ENCODE results near the gene EED.

The EED gene

DNA sequence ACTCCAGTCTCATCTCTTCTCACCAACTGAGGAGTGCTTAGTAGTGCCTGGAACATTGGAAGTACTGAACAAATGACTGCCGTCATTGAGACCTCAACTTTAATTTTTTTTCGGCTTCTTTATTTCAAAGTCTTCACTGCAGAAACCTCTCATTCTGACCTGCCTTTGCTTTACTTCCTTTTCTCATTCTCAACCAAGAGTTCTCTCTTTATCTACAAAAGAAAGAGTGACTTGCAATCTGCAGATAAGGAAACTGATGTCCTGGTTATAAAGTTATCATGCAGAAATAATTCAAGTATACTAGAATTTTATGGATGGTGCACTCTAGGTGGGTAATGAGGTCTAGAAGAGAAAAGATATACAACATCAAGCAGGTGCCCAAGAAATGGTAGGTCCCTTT, 1.2 kb upstream of the EED start:
- TF ChIP-seq, protein P1, sequence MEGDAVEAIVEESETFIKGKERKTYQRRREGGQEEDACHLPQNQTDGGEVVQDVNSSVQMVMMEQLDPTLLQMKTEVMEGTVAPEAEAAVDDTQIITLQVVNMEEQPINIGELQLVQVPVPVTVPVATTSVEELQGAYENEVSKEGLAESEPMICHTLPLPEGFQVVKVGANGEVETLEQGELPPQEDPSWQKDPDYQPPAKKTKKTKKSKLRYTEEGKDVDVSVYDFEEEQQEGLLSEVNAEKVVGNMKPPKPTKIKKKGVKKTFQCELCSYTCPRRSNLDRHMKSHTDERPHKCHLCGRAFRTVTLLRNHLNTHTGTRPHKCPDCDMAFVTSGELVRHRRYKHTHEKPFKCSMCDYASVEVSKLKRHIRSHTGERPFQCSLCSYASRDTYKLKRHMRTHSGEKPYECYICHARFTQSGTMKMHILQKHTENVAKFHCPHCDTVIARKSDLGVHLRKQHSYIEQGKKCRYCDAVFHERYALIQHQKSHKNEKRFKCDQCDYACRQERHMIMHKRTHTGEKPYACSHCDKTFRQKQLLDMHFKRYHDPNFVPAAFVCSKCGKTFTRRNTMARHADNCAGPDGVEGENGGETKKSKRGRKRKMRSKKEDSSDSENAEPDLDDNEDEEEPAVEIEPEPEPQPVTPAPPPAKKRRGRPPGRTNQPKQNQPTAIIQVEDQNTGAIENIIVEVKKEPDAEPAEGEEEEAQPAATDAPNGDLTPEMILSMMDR (IDR thresholded peaks at IDR 0.05; ENCODE audit: low read depth, low read length), result no peak
- H3K4me3 ChIP-seq (ENCODE audit: low read depth, low read length), result no peak overlapping the region

DNA sequence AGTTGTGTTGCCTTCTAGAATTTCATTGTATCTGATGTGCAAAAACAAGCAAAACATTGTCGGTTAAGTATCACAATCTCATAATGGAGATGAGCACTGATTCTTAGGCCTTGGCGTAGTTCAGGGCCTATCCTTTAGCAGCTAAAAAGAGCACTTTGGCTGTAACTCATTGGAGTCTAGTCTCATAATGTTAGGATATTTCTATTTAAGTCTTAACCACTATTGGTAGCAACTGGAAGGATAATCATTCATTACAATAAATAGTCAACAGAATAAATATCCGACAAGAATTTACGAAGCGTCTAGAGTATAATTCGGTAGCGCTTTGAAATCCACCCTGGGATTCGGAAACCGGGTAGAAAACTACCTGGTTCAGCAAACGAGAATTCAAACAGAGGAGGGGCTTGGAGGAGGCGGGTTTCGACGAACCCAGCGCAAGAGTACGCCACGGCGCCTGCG, 461 bp upstream of the EED start:
- TF ChIP-seq, protein P1 (IDR thresholded peaks at IDR 0.05; ENCODE audit: low read depth, low read length), result no peak

DNA sequence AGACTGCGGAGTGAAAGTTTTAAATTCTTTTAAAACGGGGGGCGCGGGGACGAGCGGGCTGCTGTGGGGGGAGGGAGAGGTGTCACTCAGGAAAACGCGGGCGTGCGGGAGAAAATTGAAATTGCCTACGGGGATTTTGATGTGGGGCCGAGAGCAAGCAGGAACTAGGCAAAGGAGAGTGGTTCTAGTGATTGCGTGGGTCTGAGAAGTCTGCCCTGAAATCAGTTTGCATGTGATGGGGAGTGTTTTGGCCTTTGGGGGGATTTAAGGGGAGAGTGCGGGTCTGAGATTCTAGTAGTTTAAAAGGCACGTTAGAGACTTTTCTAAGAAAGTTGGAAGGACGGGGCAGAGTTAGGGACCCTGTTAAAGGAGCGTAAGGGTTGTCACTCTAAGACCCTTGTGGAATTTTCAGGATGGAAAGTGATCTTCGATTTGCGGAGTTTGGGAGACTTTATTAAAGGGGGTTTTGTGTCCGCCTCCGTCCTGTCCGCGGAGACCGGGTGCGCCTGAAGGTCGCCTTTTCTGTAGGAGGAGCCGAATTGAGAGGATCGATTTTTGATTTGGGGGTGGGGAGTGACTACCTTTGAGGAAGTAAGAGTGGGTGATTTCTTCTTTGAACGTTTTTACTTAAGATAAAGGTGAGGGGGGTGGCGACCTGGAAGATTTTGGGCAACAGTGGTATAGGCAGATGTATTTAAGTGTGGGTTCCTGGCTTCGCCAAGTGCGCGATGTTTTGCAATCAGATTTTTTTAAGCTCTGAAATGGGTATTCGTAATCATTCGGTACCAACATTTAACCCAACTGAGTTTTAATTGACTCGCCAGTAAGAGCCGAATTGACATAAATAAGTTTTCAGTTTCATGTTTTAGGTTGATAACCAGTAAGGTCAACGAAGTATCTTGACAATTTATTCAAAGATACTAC, 1.1 kb downstream of the EED start:
- H3K4me3 ChIP-seq (ENCODE audit: low read depth, low read length), result peak overlapping the region; percentile 86
- TF ChIP-seq, protein P1 (IDR thresholded peaks at IDR 0.05; ENCODE audit: low read depth, low read length), result no peak

More for the DNA sequence above, 461 bp upstream of the EED start:
- peak overlapping the region; percentile 86 for H3K4me3 ChIP-seq (ENCODE audit: low read depth, low read length)

DNA sequence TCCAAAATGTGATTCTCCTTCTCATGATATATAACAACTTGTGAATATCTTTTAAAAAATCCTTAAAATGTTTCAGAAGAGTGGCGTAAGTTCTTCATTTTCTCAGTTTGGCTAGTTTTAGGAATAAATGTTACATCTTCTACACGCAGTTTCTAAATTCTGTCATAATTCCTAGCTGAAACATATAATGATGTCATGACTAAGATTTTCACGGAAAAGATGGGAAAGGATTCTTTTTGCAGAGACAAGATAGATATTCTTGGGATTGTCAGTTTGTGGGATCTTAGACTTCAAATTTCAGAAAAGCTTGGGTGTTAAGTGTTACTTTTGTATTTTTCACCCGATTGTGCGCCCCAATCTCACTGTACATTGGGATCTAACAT, 1.7 kb downstream of the EED start:
- TF ChIP-seq, protein P1 (IDR thresholded peaks at IDR 0.05; ENCODE audit: low read depth, low read length), result no peak
- H3K4me3 ChIP-seq (ENCODE audit: low read depth, low read length), result peak overlapping the region; percentile 86

DNA sequence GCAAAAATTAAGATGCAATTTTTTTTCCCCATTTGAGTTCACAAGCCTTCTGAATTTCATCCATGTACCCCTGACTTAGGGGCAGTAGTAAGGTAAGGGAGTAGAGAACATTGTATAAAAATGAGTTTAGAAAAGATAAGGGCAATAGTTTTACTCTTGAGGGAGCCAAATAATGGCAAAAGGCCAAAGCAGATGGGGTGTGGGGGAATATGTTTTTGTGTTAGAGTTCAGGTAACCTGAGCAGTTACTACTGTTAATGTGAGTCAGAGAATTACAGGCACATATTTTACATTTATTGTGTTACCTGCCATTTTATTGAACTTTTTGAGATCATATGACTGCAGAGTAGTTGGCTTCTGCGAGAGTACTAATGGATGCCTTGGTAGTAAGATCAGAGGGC, 3.1 kb downstream of the EED start:
- H3K4me3 ChIP-seq (ENCODE audit: low read depth, low read length), result no peak overlapping the region
- TF ChIP-seq, protein P1 (IDR thresholded peaks at IDR 0.05; ENCODE audit: low read depth, low read length), result no peak

DNA sequence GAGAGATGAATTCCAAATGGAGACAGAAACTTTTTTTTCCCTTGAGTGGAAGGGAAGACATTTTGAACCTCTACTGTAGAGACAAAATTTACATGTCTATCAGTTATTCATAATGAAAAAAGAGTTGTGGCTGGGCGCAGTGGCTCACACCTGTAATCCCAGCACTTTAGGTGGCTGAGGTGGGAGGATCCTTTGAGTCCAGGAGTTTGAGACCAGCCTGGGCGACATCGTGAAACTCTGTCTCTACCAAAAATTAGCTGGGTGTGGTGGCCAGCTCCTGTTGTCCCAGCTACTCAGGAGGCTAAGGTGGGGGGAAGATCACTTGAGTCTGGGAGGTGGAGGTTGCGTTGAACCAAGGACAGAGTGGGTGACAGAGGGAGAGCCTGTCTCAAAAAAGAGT, 4.1 kb downstream of the EED start:
- TF ChIP-seq, protein P1 (IDR thresholded peaks at IDR 0.05; ENCODE audit: low read depth, low read length), result no peak
- H3K4me3 ChIP-seq (ENCODE audit: low read depth, low read length), result no peak overlapping the region

Data from WI38 (cell line).